A549 (cell line): ENCODE data around the gene RTRAF. TPM values are rescaled to one million over a fixed set of nuclear protein-coding genes. Genes with fewer than 3 reads are reported as not detected.

ENCODE experiments used
- ATAC-seq, 2 experiments: fragments of 200-7000 bp in 1 of 2; fragments of >200 bp in 1 of 2; cut with Nextera tagmentation in 1 of 2; cut with Tn5 transposase in 1 of 2; 3 replicates each; pipeline versions ENCODE4 v1.8.0 to v1.9.1; 2018 to 2020; ENCODE audit warnings: mild to moderate bottlenecking in 1 of 2, moderate library complexity in 1 of 2
- CTCF ChIA-PET: fragments of 300-600 bp; sonication (Branson Sonifier 250); formaldehyde crosslinking; extraction: SDS; loops from one replicate; lab custom pipeline; 2021; ENCODE audit warnings: antibody characterized with exemption, inconsistent platforms; lab: Yijun Ruan, JAX
- POLR2A ChIA-PET: fragments of 350-600 bp; formaldehyde crosslinking; extraction: SDS; loops from one replicate; lab custom pipeline; 2021; ENCODE audit warnings: antibody characterized with exemption, inconsistent platforms; lab: Yijun Ruan, JAX
- DNase-seq, 2 experiments: peaks; one replicate each; pipeline versions ENCODE4 v3.0.0 to v3.0.0-alpha.2; 2011 to 2016; ENCODE audit warnings: low read depth in 1 of 2, low spot score in 1 of 2
- FAIRE-seq: peaks from 2 replicates; lab custom pipeline; 2011; peaks lifted over from hg19 to GRCh38; lab: Jason Lieb, UNC
- H3K27ac ChIP-seq, 2 experiments: fragments of >200 bp; sonication (Bioruptor Twin); formaldehyde crosslinking; 3 replicates each; pipeline ENCODE4 v1.5.1; 2016 to 2017
- H3K4me1 ChIP-seq: fragments of >200 bp; sonication (Bioruptor Twin); formaldehyde crosslinking; 3 replicates; pipeline ENCODE4 v1.6.1; 2016
- H3K4me2 ChIP-seq: fragments of >200 bp; sonication (Bioruptor Twin); formaldehyde crosslinking; 3 replicates; pipeline ENCODE4 v1.6.1; 2016
- H3K4me3 ChIP-seq: fragments of >200 bp; sonication (Bioruptor Twin); formaldehyde crosslinking; 3 replicates; pipeline ENCODE4 v1.5.1; 2016
- H3K9me3 ChIP-seq: fragments of >200 bp; sonication (Bioruptor Twin); formaldehyde crosslinking; 3 replicates; pipeline ENCODE4 v1.6.1; 2016
- CBX8 ChIP-seq: fragments of 200-600 bp; sonication (generic); IDR thresholded peaks from 2 replicates; pipeline ENCODE4 v1.6.1; 2016
- EP300 ChIP-seq, 2 experiments: fragments of >200 bp; sonication (Bioruptor Twin); formaldehyde crosslinking; IDR thresholded peaks; 2 replicates in 1 of 2; 3 replicates in 1 of 2; pipeline ENCODE4 v1.6.1; 2016 to 2017
- GATA3 ChIP-seq: IDR thresholded peaks from 2 replicates; pipeline ENCODE4 v1.6.1; 2012; ENCODE audit warnings: borderline replicate concordance
- HEYL ChIP-seq: fragments of 250-450 bp; sonication (Bioruptor Pico); IDR thresholded peaks from 2 replicates; pipeline ENCODE4 v1.8.0; 2021; ENCODE audit warnings: mild to moderate bottlenecking, moderate library complexity
- MAFK ChIP-seq: fragments of 450-650 bp; IDR thresholded peaks from 2 replicates; pipeline ENCODE4 v1.6.1; 2014; ENCODE audit not compliant: partially characterized antibody
- MAZ ChIP-seq: fragments of 150-350 bp; IDR thresholded peaks from 2 replicates; pipeline ENCODE4 v1.6.1; 2014; ENCODE audit warnings: antibody characterized with exemption, low read depth, low read length, borderline replicate concordance
- PHF8 ChIP-seq: fragments of 200-600 bp; sonication (generic); IDR thresholded peaks from 2 replicates; pipeline ENCODE4 v1.6.1; 2016; ENCODE audit warnings: low read depth, mild to moderate bottlenecking, antibody characterized with exemption, moderate library complexity, borderline replicate concordance
- RCOR1 ChIP-seq: fragments of 150-350 bp; IDR thresholded peaks from 2 replicates; pipeline ENCODE4 v1.6.1; 2014; ENCODE audit warnings: antibody characterized with exemption, low read length, low read depth
- RFX5 ChIP-seq: fragments of 450-650 bp; IDR thresholded peaks from 2 replicates; pipeline ENCODE4 v1.7.1; 2014; ENCODE audit warnings: antibody characterized with exemption, mild to moderate bottlenecking, moderate library complexity
- SREBF2 ChIP-seq: fragments of 450-650 bp; IDR thresholded peaks from 2 replicates; pipeline ENCODE4 v1.6.1; 2014; ENCODE audit warnings: mild to moderate bottlenecking, moderate library complexity
- TFCP2L1 ChIP-seq: fragments of 250-450 bp; sonication (Bioruptor Pico); IDR thresholded peaks from 2 replicates; pipeline ENCODE4 v1.5.0; 2021; ENCODE audit warnings: mild to moderate bottlenecking
- ZNF302 ChIP-seq: fragments of 250-450 bp; sonication (Bioruptor Pico); IDR thresholded peaks from 2 replicates; pipeline ENCODE4 v1.9.0; 2021; ENCODE audit warnings: inconsistent platforms, mild to moderate bottlenecking, moderate library complexity
- WGBS: methylation state at CpG from one replicate; pipeline ENCODE4 v1.1.6; 2017; ENCODE audit errors: missing lambda C conversion rate; 5-methylcytosine and 5-hydroxymethylcytosine counted together
- polyA plus RNA-seq, 4 experiments: library from polyadenylated mRNA; depleted of rRNA in 3 of 4; stranded (reverse); fragments of >200 nt; fragmentation: RNase III in 1 of 4; extraction: RNeasy Plus Mini Kit Qiagen cat#74134 plus additional on column Dnase treatment in 1 of 4; gene quantifications; 2 replicates in 3 of 4; 3 replicates in 1 of 4; pipeline ENCODE4 v1.2.3, GENCODE V29; 2011 to 2017
- TF ChIP-seq, protein P1 (sequence below): IDR thresholded peaks from 2 replicates; pipeline ENCODE4 v1.6.1; 2012; ENCODE audit warnings: low read depth, borderline replicate concordance
- TF ChIP-seq, protein P2 (sequence below): fragments of 200-600 bp; sonication (generic); IDR thresholded peaks from 2 replicates; pipeline ENCODE4 v1.6.1; 2016; ENCODE audit warnings: antibody characterized with exemption, mild to moderate bottlenecking, moderate library complexity
- TF ChIP-seq, protein P3 (sequence below): IDR thresholded peaks from 2 replicates; pipeline ENCODE4 v1.6.1; 2012

RTRAF gene
- polyA plus RNA-seq, 2 of the 4 experiments (the other 2 are of a cell fraction), result 271 to 341 TPM

DNA sequence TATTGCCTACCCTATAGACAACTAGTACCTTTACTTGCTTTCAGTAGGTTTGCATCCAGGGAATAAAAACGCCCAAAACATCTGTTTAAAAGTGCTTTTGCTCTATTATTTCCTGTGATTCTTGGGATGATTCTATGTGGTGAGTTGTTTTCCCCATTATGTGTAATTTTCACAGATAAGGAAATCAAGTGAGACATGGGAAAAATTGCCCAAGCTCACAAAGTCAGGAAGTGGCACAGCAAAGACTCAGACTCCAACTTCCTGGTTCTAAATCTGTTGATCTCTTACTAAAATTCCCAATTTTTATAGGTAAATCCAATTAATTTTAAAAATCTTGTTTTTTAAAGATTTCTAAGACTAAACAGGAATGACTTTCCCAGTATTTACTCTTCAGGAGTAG is 40.5 kb downstream of the RTRAF start (continued):
- TF ChIP-seq RCOR1, result no peak

DNA sequence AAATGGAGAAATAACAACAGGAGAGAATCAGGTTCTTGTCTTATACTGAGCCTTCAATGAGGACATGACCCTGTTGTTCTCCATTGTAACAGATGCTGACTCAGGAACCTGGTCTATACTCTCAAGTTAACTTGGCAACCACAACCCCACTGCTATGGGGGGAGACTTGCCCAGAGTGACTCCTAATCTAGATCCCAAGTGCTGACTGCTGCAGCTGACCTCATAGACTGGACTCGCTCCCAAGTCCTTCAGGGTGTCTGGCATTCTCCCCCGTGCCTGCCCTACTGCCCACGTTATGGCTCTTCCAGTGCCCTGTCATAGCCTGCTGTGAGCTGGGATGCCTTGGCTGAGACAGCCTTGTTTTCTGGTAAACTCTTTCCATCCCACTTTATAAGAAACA is 42.4 kb downstream of the RTRAF start:
- Histone ChIP-seq H3K4me1 (peaks cover 9% of the 10 kb centered on the region; the same call in 1 of the 3 replicates), H3K4me2 (no peak overlapping the region), H3K27ac (no peak overlapping the region), H3K9me3 (no peaks in the 10 kb centered on the region), H3K4me3 (no peak overlapping the region)
- ChIA-PET POLR2A (no interaction called here), CTCF (interaction anchor here (0.6 to 2.0 kb wide), 5 partner anchors 9 to 33 kb away, joined by 3 to 8 read pairs (median 3); no protein-coding TSS in a partner anchor)
- ATAC-seq, result no peak
- WGBS, result 76% methylated on average over 3 of the region's 3 CpGs
- no peak for FAIRE-seq
- TF ChIP-seq CBX8 (no peak), RFX5 (no peak)
- TF ChIP-seq, protein P1, sequence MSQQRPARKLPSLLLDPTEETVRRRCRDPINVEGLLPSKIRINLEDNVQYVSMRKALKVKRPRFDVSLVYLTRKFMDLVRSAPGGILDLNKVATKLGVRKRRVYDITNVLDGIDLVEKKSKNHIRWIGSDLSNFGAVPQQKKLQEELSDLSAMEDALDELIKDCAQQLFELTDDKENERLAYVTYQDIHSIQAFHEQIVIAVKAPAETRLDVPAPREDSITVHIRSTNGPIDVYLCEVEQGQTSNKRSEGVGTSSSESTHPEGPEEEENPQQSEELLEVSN, result no peak
- TF ChIP-seq, protein P2, sequence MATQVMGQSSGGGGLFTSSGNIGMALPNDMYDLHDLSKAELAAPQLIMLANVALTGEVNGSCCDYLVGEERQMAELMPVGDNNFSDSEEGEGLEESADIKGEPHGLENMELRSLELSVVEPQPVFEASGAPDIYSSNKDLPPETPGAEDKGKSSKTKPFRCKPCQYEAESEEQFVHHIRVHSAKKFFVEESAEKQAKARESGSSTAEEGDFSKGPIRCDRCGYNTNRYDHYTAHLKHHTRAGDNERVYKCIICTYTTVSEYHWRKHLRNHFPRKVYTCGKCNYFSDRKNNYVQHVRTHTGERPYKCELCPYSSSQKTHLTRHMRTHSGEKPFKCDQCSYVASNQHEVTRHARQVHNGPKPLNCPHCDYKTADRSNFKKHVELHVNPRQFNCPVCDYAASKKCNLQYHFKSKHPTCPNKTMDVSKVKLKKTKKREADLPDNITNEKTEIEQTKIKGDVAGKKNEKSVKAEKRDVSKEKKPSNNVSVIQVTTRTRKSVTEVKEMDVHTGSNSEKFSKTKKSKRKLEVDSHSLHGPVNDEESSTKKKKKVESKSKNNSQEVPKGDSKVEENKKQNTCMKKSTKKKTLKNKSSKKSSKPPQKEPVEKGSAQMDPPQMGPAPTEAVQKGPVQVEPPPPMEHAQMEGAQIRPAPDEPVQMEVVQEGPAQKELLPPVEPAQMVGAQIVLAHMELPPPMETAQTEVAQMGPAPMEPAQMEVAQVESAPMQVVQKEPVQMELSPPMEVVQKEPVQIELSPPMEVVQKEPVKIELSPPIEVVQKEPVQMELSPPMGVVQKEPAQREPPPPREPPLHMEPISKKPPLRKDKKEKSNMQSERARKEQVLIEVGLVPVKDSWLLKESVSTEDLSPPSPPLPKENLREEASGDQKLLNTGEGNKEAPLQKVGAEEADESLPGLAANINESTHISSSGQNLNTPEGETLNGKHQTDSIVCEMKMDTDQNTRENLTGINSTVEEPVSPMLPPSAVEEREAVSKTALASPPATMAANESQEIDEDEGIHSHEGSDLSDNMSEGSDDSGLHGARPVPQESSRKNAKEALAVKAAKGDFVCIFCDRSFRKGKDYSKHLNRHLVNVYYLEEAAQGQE, result no peak
- DNase-seq, result no peak

DNA sequence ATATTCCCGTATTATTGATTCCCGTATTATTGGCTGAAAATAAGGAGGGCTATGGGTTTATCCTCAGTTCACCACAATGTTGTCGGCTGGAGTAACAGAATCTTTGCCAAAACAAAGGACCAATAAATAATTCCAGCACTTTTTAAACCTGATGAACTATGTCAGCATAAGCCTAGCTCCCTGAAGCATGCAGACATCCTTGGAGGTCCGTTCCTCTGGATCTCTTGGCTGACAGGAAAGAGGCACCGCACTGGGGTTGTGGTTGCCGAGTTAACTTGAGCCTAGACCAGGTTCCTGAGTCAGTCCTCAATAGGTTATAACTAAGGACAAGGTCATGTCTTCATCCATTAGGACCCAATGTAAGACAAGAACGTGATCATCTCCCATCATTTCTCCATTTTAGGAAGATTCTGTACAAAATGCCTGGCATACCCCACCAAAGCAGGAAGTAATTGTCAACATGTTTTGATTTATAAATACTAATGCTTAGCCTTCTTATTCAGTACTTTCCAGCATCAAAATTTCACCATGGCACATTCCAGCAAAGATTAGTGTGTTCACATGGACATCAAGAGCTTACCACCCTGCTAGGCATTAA is 43.0 kb downstream of the RTRAF start:
- peaks cover 9% of the 10 kb centered on the region; the same call in 1 of the 3 replicates for H3K4me1 ChIP-seq
- H3K4me2 ChIP-seq, result no peak overlapping the region
- no peaks in the 10 kb centered on the region for H3K9me3 ChIP-seq
- DNase-seq (no peak), ATAC-seq (no peak), FAIRE-seq (no peak)
- H3K4me3 ChIP-seq, result no peak overlapping the region
- no peak overlapping the region for H3K27ac ChIP-seq
- CTCF ChIA-PET, result interaction anchor here (1.3 to 2.1 kb wide), 3 partner anchors 11 to 99 kb away, joined by 3 to 8 read pairs (median 8); no protein-coding TSS in a partner anchor
- TF ChIP-seq ZNF302 (CRISPR knock-in tag), result no peak
- TF ChIP-seq MAZ, result no peak
- no peak for TF ChIP-seq TFCP2L1 (CRISPR knock-in tag)
- TF ChIP-seq, protein P3, sequence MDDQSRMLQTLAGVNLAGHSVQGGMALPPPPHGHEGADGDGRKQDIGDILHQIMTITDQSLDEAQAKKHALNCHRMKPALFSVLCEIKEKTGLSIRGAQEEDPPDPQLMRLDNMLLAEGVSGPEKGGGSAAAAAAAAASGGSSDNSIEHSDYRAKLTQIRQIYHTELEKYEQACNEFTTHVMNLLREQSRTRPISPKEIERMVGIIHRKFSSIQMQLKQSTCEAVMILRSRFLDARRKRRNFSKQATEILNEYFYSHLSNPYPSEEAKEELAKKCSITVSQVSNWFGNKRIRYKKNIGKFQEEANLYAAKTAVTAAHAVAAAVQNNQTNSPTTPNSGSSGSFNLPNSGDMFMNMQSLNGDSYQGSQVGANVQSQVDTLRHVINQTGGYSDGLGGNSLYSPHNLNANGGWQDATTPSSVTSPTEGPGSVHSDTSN, result no peak
- no peak for TF ChIP-seq PHF8
- no peak for TF ChIP-seq HEYL (CRISPR knock-in tag)
- no peak for TF ChIP-seq GATA3
- TF ChIP-seq EP300 (IDR thresholded peaks at IDR 0.05), result no peak
- TF ChIP-seq, all 56 proteins: peak for 0
- POLR2A ChIA-PET, result no interaction called here
- 74% methylated on average over 7 of the region's 7 CpGs for WGBS

DNA sequence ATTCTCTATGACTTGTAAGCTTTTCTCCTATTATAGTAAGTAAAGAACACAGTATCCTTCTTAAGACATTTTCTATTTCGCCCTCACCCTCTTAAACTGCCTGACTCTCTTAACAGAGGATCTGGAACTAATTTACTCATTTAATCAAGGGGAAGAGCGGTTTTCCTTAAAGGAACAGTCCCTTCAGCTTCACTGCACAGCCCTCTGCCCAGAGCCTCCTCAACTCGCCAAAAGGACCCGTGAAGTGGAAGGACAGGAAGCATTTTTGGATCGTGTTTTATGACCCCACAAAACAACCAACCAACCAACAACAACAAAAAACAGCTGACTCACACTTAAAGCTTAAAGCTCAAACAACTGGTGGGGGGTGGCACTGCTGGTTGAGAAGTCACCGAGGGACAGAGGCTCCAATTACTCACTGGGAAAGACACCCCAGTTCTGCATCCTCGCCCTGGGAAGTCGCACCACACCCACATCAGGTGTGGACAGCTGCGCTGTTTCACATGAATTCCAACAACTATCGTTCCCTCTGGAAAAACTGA is 43.8 kb downstream of the RTRAF start:
- DNase-seq, result no peak
- Histone ChIP-seq H3K4me3 (no peak overlapping the region), H3K4me1 (peaks cover 9% of the 10 kb centered on the region; the same call in 1 of the 3 replicates), H3K4me2 (peak overlapping the region; percentile 15; the same call in 1 of the 3 replicates), H3K9me3 (no peaks in the 10 kb centered on the region), H3K27ac (peak overlapping the region in 1 of 2 experiments; percentile 37; a peak in 1 of 6 replicates)
- no peak for ATAC-seq
- TF ChIP-seq SREBF2 (no peak), MAFK (peak; percentile 55)
- no peak for FAIRE-seq
- POLR2A ChIA-PET, result no interaction called here
- WGBS, result 53% methylated on average over 10 of the region's 10 CpGs
- CTCF ChIA-PET, result interaction anchor here (2.0 to 2.8 kb wide), 3 partner anchors 10 to 98 kb away, joined by 8 to 10 read pairs (median 8); no protein-coding TSS in a partner anchor
